GM20000 (cell line): Measurements from ENCODE around the gene HOXA3.
A peak's percentile ranks its signal among the peaks of the same experiment; 100 is the strongest.

Experiments used
- DNase-seq: peaks from one replicate; pipeline ENCODE4 v3.0.0; 2012; ENCODE audit warnings: low spot score
- TF ChIP-seq, protein P1 (sequence below): IDR thresholded peaks from 2 replicates; pipeline ENCODE4 v1.5.1; 2012; ENCODE audit warnings: mild to moderate bottlenecking, control low read depth; ENCODE audit errors: extremely low read depth, missing control alignments

The HOXA3 gene

DNA sequence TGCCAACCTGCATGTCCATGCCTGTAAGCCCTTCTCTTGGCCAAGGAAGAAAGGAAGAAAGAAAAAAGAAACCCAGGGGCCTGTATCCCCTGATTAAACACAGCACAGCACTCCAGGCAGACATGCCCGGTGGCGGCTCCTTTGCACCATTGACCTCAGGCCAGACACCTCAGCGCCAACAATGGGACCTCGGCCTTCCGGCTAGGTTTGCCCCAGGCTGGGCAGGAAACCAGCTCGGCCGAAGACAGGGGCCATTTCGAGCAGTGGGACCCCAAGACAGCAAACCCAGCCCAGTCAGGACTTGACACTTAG, 18.9 kb upstream of the HOXA3 start:
- TF ChIP-seq, protein P1, sequence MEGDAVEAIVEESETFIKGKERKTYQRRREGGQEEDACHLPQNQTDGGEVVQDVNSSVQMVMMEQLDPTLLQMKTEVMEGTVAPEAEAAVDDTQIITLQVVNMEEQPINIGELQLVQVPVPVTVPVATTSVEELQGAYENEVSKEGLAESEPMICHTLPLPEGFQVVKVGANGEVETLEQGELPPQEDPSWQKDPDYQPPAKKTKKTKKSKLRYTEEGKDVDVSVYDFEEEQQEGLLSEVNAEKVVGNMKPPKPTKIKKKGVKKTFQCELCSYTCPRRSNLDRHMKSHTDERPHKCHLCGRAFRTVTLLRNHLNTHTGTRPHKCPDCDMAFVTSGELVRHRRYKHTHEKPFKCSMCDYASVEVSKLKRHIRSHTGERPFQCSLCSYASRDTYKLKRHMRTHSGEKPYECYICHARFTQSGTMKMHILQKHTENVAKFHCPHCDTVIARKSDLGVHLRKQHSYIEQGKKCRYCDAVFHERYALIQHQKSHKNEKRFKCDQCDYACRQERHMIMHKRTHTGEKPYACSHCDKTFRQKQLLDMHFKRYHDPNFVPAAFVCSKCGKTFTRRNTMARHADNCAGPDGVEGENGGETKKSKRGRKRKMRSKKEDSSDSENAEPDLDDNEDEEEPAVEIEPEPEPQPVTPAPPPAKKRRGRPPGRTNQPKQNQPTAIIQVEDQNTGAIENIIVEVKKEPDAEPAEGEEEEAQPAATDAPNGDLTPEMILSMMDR: no peak
- no peak for DNase-seq

DNA sequence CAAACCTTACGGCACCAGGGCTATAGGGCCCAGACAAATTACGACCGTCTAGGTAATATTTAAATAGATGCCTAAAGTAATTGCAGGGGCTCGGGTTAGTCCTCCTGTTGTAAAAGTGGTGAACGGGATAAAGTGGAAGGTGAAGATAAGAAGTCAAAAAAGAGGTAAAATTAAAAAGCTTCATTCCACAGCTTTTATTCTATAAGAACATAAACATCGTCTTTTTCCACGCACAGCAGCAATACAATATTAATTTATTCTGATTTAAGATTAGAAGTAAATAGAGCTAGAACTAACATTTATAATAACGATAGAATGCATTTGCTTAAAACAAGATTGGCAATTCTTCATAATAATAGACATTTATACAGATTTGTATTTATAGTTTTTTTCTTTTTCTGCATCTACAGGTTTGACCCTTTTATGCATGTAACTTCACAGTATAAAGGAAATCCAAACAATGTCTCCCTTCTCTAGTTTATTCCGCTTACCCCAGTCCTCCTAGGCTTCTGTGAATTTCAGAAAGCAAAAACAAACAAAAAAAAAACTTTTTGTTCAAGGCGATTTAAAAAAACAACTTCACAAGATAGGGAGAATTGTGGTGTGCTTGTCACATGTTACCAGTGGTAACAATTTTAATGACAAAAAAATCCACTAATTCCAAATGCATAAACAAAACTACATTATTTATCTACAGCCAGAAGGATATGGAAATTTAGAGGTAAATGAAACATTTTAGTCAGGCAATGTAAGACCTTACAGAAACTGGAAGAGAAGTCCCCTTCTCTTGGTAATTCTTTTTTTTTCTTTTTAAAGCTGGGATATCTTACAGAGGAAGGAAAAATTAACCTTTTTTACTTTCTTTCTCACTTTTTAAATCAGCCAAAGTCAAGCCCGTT, 18.3 kb upstream of the HOXA3 start:
- no peak for DNase-seq
- TF ChIP-seq, protein P1: no peak

- TF ChIP-seq, protein P1: no peak
Observed at GRCh38 chr7:27169658-27170425, 17.5 kb upstream of the HOXA3 start.

DNA sequence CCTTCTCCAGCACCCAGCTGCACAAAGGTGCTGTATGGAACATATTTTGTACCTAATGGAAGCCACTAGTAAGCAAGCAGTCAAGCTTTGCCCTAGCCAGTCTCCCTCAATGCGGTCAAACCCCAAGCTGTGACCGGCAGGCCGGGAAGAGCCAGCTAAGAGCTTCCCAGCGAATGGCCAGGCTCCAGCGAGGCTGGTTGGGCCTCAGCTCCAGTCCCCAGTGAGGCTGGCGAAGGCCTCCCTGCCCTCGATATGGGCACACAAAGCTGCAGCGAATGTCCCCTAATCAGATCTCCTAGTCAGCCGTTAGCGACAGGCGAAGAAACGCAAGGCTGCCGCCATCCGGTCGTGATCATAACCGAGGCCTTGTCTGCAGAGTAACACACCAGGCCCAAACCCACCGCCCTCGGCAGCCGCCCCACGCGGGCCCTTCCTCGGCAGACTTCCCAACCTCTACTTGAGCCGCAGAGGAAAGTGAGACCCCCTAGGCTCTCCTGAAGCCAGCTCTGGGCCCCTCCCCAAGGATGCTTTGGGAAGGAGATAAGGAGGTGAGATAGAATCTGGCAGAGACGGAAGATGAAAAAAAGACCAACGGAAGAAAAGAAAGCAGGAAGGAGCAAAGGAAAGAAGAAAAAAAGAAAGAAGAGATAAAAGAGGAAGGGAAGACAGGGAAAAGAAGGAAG, 16.0 kb upstream of the HOXA3 start:
- TF ChIP-seq, protein P1: peak; percentile 26
- no peak for DNase-seq

More at GRCh38 chr7:27169658-27170425, 17.5 kb upstream of the HOXA3 start:
- DNase-seq: no peak

DNA sequence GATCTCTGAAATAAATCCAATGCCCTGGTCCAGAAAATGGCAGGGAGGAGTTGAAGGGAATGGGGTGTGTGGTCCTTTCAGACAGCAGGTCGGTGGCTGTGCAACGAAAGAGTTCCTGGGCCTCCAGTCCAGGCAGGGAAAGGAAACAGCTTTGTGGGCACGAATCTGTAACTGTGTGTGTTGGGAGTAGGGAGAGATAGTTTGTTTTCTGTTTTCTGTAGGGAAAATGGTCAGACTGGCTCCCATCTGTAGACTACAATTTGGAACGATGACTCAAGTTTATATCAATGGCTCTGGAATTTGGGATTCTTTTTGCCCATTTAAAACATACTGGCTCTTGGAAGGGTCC, 15.5 kb upstream of the HOXA3 start:
- TF ChIP-seq, protein P1: no peak
- DNase-seq: no peak

DNA sequence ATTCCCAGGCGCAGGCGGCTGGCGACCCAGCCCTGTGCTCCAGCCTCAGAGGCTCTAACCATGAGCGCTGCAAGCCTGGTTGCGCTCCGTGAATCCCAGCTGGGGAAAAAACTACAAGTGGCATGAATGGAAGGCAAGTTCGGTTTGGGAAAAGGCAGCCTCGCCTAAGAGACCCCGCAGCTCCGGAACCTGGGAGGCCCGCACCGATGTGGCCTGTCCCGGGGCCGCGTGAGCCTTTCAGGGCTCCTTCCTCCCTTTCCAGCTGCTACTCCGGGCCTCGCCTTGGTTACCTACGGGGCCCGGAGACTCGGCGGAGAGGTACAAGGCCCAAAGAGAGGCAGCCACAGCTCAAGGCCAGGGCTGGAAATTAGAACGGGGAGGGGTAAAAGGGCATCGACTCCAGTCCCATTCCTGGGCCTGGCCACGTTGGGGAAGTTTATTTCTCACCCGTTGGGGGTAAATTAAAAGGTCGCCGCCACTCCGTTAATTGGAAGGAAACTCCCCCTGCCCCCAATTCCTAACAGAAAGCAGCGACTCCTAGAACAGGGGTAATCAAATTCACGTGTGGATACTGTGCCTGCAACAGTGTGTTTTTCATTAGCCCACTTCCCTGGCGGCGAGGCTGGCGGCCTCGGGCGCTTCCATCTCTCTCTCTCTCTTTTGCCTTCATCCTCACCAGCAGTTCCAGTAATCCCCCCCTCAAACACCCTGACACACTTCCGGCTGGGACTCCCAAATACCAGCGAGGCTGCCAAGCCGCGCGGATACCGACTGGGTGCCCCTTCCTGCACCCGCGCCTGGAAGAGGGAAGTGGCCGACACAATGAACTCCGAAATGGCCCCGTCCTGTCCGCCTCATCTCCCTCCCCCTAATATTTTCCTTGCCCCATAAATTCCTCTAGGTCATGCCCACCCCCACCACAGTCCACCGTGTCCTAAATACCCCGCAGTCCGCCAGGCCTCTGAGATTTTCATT, 14.4 kb upstream of the HOXA3 start:
- TF ChIP-seq, protein P1: no peak
- DNase-seq: no peak
